Subcutaneous abdominal adipose tissue (tissue), 5 donors: Measurements from ENCODE around the gene MYO1F.

Experiments used
- H3K27ac ChIP-seq: one replicate; pipeline ENCODE4 v1.7.0; 2013; ENCODE audit warnings: low read depth, mild to moderate bottlenecking, inconsistent platforms, low read length, moderate library complexity
- H3K27me3 ChIP-seq, 5 donors: one replicate each; pipeline ENCODE4 v1.7.0; 2013; ENCODE audit warnings: low read length in 5 of 5, inconsistent platforms in 1 of 5; ENCODE audit not compliant: control insufficient read depth in 5 of 5, insufficient read depth in 4 of 5
- H3K36me3 ChIP-seq, 5 donors: one replicate each; pipeline ENCODE4 v1.7.0; 2013; ENCODE audit warnings: low read length in 5 of 5; ENCODE audit not compliant: control insufficient read depth in 5 of 5, insufficient read depth in 5 of 5
- H3K4me1 ChIP-seq, 5 donors: one replicate each; pipeline ENCODE4 v1.7.0; 2013; ENCODE audit warnings: low read length in 5 of 5, mild to moderate bottlenecking in 3 of 5, moderate library complexity in 1 of 5; ENCODE audit not compliant: control insufficient read depth in 5 of 5, insufficient read depth in 5 of 5
- H3K4me3 ChIP-seq, 5 donors: one replicate each; pipeline ENCODE4 v1.7.0; 2013; ENCODE audit warnings: low read length in 5 of 5, low read depth in 1 of 5
- H3K9ac ChIP-seq, 5 donors: one replicate each; pipeline ENCODE4 v1.7.0; 2013; ENCODE audit warnings: low read length in 5 of 5, mild to moderate bottlenecking in 4 of 5, moderate library complexity in 3 of 5
- H3K9me3 ChIP-seq, 5 donors: one replicate each; pipeline ENCODE4 v1.7.0; 2013; ENCODE audit warnings: low read length in 5 of 5; ENCODE audit not compliant: control insufficient read depth in 5 of 5
- donor health status: healthy.
- donor health status: healthy.
- donor health status: healthy.
- donor health status: healthy.
- donor health status: healthy.

MYO1F gene

DNA sequence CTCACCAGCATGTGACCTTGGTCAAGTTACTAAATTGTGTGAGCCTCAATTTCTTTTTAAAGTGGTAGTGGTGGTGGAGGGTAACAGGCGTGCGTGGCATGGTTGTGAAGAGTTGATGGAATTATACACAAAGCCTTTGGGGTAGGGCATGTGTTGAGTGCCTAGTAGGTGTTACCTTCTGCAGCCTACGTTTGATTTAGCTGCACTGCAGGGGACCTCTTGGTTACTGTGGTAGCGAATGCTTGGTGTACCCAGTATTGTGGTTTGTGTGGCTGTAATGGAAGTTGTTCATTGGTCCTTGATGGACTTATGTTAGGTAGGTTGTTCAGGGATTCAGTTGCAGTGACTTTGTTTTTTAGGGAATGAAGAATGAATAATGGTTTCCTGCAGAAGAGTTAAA, 99.4 kb downstream of the MYO1F start:
- no peaks in the 10 kb centered on the region for H3K9me3 ChIP-seq
- H3K27ac ChIP-seq = no peak overlapping the region
- no peak overlapping the region for H3K4me3 ChIP-seq
- H3K36me3 ChIP-seq = peaks cover 11 to 84% (median 77%) of the 10 kb centered on the region in 5 donors
- peaks cover 2 to 25% (median 12%) of the 10 kb centered on the region in 5 donors for H3K4me1 ChIP-seq
- no peaks in the 10 kb centered on the region for H3K27me3 ChIP-seq
- no peak overlapping the region for H3K9ac ChIP-seq

- Histone ChIP-seq H3K36me3 (peaks cover 14 to 86% (median 76%) of the 10 kb centered on the region in 5 donors), H3K4me1 (peaks cover 2 to 25% (median 12%) of the 10 kb centered on the region in 5 donors)
These were observed 100.7 kb downstream of the MYO1F start for GRCh38 chr19:8476524-8476923.

DNA sequence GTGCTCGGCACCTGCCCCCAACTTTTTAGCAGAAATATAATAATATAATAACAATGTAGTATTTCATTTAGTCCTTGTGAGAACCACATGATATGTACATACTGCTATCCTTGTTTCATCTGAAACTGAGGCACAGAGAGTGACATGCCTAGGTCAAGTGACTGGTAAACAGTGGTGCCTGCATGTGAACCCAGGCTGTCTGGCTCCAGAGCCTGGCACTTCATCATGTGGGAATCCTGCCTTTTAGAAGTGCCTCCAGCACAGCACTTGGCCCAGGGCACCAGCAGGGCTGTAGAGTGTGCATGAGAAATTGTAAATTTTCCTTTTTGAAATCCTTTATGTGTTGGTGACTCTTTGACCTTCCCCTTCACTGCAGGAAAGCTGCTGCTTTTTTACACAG, 102.2 kb downstream of the MYO1F start:
- H3K4me3 ChIP-seq = no peak overlapping the region
- H3K27ac ChIP-seq = no peak overlapping the region
- H3K4me1 ChIP-seq = peaks cover 2 to 16% (median 7%) of the 10 kb centered on the region in 5 donors
- H3K27me3 ChIP-seq = no peaks in the 10 kb centered on the region
- no peaks in the 10 kb centered on the region for H3K9me3 ChIP-seq
- H3K9ac ChIP-seq = no peak overlapping the region
- H3K36me3 ChIP-seq = peaks cover 16 to 91% (median 81%) of the 10 kb centered on the region in 5 donors

More at GRCh38 chr19:8476524-8476923, 100.7 kb downstream of the MYO1F start:
- no peak overlapping the region for H3K4me3 ChIP-seq
- no peak overlapping the region for H3K9ac ChIP-seq
- no peak overlapping the region for H3K27ac ChIP-seq
- no peaks in the 10 kb centered on the region for H3K9me3 ChIP-seq
- H3K27me3 ChIP-seq = no peaks in the 10 kb centered on the region

DNA sequence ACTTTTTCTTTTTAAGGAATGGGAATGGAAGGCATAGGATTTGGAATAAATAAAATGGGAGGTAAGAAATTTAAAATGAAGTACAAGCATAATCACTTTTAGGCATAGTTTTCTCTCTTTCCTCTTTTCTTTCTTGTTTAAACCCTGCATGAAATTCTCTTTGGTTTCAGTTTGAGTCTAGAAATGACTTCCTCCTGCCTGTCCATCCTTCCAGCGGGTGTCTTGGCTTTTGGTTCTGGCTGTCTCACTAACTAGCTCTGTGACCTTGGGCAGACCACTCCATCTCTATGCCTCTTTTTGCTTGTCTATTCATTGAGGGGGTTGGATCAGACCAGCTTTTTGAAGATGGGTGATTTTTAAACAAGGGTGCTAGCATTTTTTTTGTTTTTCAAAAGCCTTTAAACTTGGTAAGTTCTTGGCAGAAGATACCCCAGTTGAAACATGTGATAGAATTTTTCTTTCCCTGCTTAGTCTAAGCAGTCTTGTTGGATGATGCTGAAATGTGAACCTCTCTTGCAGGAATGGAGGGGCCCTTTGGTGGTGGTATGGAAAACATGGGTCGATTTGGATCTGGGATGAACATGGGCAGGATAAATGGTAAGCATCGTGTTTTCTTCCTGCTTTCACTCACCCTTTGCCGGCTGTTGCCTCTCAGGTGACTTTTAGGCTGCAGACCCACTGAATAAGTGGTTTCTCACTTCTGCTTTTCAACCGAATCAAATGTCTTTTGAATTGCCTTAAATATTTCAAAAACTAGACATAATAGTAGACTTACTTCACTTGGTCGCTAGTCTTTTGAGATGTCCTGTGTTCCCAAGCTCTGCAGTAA, 103.4 kb downstream of the MYO1F start:
- Histone ChIP-seq H3K27me3 (no peaks in the 10 kb centered on the region), H3K9ac (no peak overlapping the region), H3K4me1 (peaks cover 2 to 16% (median 7%) of the 10 kb centered on the region in 5 donors), H3K36me3 (peaks cover 21 to 95% (median 90%) of the 10 kb centered on the region in 5 donors), H3K27ac (no peak overlapping the region), H3K4me3 (no peak overlapping the region), H3K9me3 (no peaks in the 10 kb centered on the region)
